ENCODE results near the gene NKG7. TPM values are rescaled to one million over a fixed set of nuclear protein-coding genes. Genes with fewer than 3 reads are reported as not detected.

Gene NKG7
- total RNA-seq, 2 experiments from 2014 or later: 835 to 848 TPM

- POLR2A ChIA-PET: interaction anchor here (0.5 to 1.4 kb wide), 7 partner anchors 8 to 215 kb away, joined by 3 to 15 read pairs (median 4); no protein-coding TSS in a partner anchor
These were observed 4.7 kb downstream of the NKG7 start for GRCh38 chr19:51367565-51368365.

GRCh38 chr19:51367255-51367564 is 5.2 kb downstream of the NKG7 start:
- ChIA-PET POLR2A (interaction anchor here (0.6 to 1.4 kb wide), 5 partner anchors 9 to 74 kb away, joined by 3 to 15 read pairs (median 4); no protein-coding TSS in a partner anchor), CTCF (interaction anchor here (1.0 to 1.5 kb wide), 5 partner anchors 13 to 254 kb away, joined by 3 to 7 read pairs (median 4); no protein-coding TSS in a partner anchor)

More at GRCh38 chr19:51367565-51368365, 4.7 kb downstream of the NKG7 start:
- CTCF ChIA-PET: interaction anchor here (1.0 to 1.5 kb wide), 8 partner anchors 12 to 253 kb away, joined by 3 to 7 read pairs (median 4); no protein-coding TSS in a partner anchor

- ChIA-PET CTCF (interaction anchor here (1.3 to 1.7 kb wide), 4 partner anchors 27 to 75 kb away, joined by 4 to 6 read pairs (median 5); no protein-coding TSS in a partner anchor), POLR2A (interaction anchor here (1.1 to 2.9 kb wide), 2 partner anchors 27 to 28 kb away, joined by 4 to 12 read pairs; no protein-coding TSS in a partner anchor)
These were observed 5.8 kb downstream of the NKG7 start for GRCh38 chr19:51366389-51367254.

- ChIA-PET POLR2A (interaction anchor here (2.9 kb wide), 1 partner anchor 29 kb away, joined by 12 read pairs; no protein-coding TSS in a partner anchor), CTCF (interaction anchor here (1.3 to 1.7 kb wide), 3 partner anchors 26 to 42 kb away, joined by 4 to 5 read pairs (median 5); no protein-coding TSS in a partner anchor)
These were observed 6.5 kb downstream of the NKG7 start, which contains the start of gene ETFB for GRCh38 chr19:51365965-51366388. Gene ETFB (minus strand): TSS chr19:51366388. CDS start chr19:51366326, 62 bp downstream.

DNA sequence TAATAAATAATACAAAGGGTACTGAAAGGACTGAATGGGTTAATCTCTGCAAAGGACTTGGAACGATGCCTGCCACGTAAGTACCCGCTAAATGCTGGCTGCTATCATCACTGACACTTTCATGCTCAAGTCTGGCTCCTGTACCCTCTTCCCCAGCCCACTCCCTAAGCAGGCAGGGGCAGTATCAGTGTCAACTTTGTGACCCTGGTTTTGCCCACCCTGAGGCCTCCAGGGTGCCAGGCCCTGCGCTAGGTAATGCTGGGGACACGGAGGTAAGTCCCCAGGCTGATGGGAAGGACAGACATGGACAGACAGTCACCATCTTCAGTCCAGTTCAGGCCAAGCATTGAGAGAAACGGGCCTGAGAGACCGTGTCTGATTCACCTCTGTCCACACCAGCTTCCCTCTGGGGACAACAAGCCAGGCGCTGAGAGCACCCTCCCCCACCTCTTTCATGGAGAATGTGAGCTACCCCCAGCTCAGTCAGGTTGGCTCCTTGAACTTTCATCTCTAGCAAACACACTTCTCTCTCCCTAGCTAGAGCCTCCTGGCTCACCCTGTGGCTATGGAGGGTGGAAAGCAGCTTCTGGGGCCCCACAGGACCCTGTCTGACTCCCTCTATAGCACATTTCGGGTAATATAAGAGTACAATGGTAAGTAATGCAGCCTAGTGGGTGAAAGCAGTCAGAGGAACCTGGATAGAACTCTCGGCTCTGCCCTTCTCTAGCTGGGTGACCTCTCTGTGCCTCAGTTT is 7.1 kb downstream of the NKG7 start:
- ChIA-PET CTCF (interaction anchor here (1.3 to 1.7 kb wide), 4 partner anchors 26 to 56 kb away, joined by 3 to 5 read pairs (median 4); no protein-coding TSS in a partner anchor), POLR2A (interaction anchor here (0.6 to 2.9 kb wide), 2 partner anchors 29 to 35 kb away, joined by 3 to 12 read pairs; no protein-coding TSS in a partner anchor)

- CTCF ChIA-PET: interaction anchor here (1.3 to 2.1 kb wide), 2 partner anchors 8 to 57 kb away, joined by 3 to 8 read pairs; partner anchors contain the start of gene NKG7
These were observed 8.0 kb downstream of the NKG7 start for GRCh38 chr19:51364200-51365106.

DNA sequence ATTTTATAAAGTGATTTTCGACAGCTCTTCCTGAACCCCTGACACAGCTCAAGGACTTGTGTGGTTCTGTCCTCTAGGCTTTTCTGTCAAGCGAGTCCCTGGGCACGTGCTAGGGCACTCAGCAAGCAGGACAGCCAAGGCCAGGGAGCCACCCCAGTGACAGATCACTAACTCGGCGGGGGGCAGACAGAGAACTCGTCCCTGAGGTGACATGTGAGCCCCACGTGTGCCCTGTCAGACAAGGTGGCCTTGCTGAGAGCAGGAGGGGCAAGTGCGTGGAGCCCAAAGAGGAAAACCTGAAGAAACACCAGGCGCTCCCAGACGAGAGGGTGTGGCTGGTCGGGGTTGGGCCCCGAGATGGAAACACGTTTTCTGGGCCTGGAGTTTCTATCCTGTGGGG is 11.2 kb downstream of the NKG7 start:
- ChIA-PET CTCF (interaction anchor here (0.7 kb wide), 1 partner anchor 21 kb away, joined by 3 read pairs; no protein-coding TSS in a partner anchor), POLR2A (no interaction called here)

More at GRCh38 chr19:51364200-51365106, 8.0 kb downstream of the NKG7 start:
- POLR2A ChIA-PET: interaction anchor here (2.9 kb wide), 1 partner anchor 30 kb away, joined by 12 read pairs; no protein-coding TSS in a partner anchor

DNA sequence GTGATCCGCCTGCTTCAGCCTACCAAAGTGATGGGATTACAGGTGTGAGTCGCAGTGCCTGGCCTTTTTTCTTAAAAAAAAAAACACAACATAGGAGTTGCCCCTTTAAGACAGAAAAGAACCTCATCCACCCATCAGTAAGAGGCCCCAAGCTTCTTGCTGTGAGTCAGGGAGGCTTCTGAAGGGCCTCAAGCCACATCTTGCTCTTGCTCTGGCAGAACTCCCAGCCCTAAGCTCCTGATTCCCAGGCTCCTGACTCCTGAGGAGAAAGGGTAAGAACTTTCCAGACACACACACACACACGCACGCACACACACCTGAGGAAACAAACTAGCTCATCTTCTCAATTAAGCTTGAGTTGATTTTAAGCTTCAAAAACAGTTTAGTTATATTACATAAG is 13.2 kb downstream of the NKG7 start:
- CTCF ChIA-PET: interaction anchor here (0.8 to 1.2 kb wide), 3 partner anchors 12 to 201 kb away, joined by 3 read pairs; no protein-coding TSS in a partner anchor

DNA sequence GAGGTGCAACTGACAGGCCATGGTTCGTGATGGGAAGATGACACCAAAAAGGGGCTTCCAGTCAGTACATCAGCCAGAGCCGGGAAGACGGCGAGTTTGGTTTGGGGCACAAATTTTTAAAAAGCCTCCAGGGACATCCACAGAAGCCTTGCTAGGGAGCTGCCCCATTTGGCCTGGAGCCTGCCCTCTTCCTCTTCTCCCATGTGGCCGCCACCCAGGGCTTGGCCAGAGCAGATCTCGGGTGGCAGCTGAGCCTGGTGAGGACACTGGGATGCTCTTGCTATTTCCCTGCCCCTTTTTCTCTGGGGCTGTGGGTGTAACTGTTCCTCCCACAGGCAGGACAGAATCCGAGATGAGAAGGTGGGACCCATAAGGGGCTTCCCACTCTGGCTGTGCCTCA is 14.5 kb downstream of the NKG7 start:
- POLR2A ChIA-PET: no interaction called here
- CTCF ChIA-PET: no interaction called here

More for the DNA sequence above, 13.2 kb downstream of the NKG7 start:
- POLR2A ChIA-PET: no interaction called here

GRCh38 chr19:51356159-51356801 is 16.2 kb downstream of the NKG7 start:
- ChIA-PET POLR2A (no interaction called here), CTCF (no interaction called here)

GRCh38 chr19:51354742-51355148 is 17.7 kb downstream of the NKG7 start:
- ChIA-PET CTCF (interaction anchor here (0.6 kb wide), 1 partner anchor 115 kb away, joined by 3 read pairs; no protein-coding TSS in a partner anchor), POLR2A (no interaction called here)

GRCh38 chr19:51354103-51354741 is 18.2 kb downstream of the NKG7 start:
- ChIA-PET POLR2A (no interaction called here), CTCF (interaction anchor here (0.6 kb wide), 1 partner anchor 116 kb away, joined by 3 read pairs; no protein-coding TSS in a partner anchor)

GRCh38 chr19:51352783-51353360 is 19.6 kb downstream of the NKG7 start:
- POLR2A ChIA-PET: no interaction called here
- CTCF ChIA-PET: no interaction called here

DNA sequence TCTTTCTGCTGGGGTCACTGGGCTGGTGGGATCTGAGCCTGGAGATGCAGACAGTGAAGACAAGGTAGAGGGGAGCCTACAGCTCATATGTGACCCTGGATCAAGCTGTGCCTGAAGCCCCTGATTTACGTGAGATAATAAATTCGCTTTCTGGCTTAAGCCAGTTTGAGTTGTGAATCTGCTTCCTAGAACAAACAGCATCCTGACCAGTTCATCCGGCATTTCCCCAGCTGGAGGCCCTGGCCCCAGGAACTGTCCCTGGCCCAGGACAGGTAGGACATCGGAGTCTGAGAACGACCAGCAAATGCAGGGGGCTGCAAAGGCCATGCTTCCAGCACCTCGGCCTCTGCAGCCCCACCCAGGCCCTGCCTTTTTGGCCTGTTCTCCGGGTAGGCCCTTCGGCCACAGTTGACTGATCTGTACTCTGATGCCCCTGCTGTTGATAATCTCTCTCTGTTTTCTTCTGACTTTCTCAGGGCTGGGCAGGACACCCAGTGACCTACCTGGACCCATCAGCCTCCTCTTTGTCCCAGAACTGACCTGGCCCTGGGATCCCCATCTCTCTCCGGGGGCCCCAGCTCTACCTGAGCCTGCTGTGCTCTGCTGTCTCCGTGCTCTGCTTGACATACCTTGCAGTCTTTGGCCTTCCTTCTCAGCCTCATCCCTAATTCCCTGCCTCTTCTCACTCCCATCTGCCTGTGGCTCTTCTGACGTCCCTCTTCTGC is 21.0 kb downstream of the NKG7 start:
- CTCF ChIA-PET: interaction anchor here (0.5 kb wide), 1 partner anchor 82 kb away, joined by 3 read pairs; no protein-coding TSS in a partner anchor
- POLR2A ChIA-PET: interaction anchor here (0.6 kb wide), 1 partner anchor 27 kb away, joined by 6 read pairs; no protein-coding TSS in a partner anchor

DNA sequence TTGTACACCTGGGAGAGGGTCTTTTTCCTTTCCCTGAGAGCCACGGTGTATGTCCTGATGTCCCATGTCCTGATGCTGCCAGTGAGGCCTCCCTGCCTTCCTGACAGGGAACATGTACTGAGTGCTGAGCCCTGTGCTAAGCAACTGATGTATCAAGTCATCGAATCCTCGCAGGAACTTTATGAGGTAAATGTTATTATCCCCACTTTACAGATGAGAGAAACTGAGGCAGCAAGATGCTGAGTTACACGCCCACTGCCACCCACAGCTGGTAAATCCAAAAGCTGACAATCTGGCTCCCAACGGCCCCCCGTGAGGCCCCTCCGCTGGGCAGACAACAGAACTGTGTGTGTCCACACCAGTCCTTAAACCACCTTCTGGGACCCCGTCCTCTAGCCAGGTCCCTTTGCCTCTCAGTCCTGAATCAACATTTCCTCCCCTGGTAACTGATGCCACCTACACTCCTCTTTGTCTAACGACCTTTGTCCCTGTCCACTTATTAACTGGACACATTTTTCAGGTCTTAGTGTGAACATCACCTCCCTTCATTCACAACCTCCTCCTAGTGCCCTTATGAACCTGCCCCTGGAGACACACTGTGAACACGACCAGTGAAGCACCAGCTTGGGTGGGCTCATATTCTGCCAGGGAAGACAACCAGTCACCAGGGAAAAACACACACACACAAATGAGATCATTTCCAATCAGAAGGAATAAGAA is 25.1 kb downstream of the NKG7 start:
- CTCF ChIA-PET: interaction anchor here (0.7 to 1.2 kb wide), 2 partner anchors 11 kb away, joined by 3 read pairs; no protein-coding TSS in a partner anchor
- POLR2A ChIA-PET: no interaction called here

Measured in activated CD8-positive, alpha-beta memory T cell treated with anti-CD3 and anti-CD28 coated beads for 36 hours (primary cell).